SK-N-MC (cell line): Measurements from ENCODE around the gene ZNF460.
A peak's percentile ranks its signal among the peaks of the same experiment; 100 is the strongest.
"Not testable (repeated sequence)": the region's sequence is repeated elsewhere in the genome, so short reads cannot be mapped to it uniquely, and the experiment has no call there.

Source experiments
- DNase-seq: peaks from one replicate; pipeline ENCODE4 v3.0.0-alpha.2; 2011; ENCODE audit warnings: low read depth, low spot score
- H3K27ac ChIP-seq: fragments of 200-600 bp; sonication (generic); 2 replicates; pipeline ENCODE4 v1.5.1; 2016; ENCODE audit warnings: mixed run types
- H3K36me3 ChIP-seq: fragments of 200-600 bp; sonication (generic); 2 replicates; pipeline ENCODE4 v1.6.1; 2017; ENCODE audit warnings: antibody characterized with exemption, low read length, mixed read lengths; ENCODE audit not compliant: insufficient read depth
- H3K4me3 ChIP-seq: fragments of 200-600 bp; sonication (generic); 2 replicates; pipeline ENCODE4 v1.5.1; 2016
- H3K9ac ChIP-seq: fragments of 200-600 bp; sonication (generic); 2 replicates; pipeline ENCODE4 v1.8.0; 2017; ENCODE audit warnings: mixed run types, mixed read lengths; ENCODE audit not compliant: insufficient read length
- H3K9me3 ChIP-seq: fragments of 200-600 bp; sonication (generic); 2 replicates; pipeline ENCODE4 v1.6.1; 2017; ENCODE audit warnings: low read depth, mild to moderate bottlenecking, antibody characterized with exemption, low read length, moderate library complexity, mixed read lengths
- EZH2 ChIP-seq: fragments of 200-600 bp; sonication (generic); IDR thresholded peaks from one replicate; pipeline ENCODE4 v1.6.1; 2017; ENCODE audit warnings: antibody characterized with exemption
- FOXP2 ChIP-seq: optimal IDR thresholded peaks from 2 replicates; pipeline ENCODE3; 2011; ENCODE audit warnings: mild to moderate bottlenecking, moderate library complexity; ENCODE audit not compliant: insufficient read depth; ENCODE audit errors: extremely low read length, control extremely low read depth
- POLR2AphosphoS5 ChIP-seq: IDR thresholded peaks from 2 replicates; pipeline ENCODE4 v1.6.1; 2012; ENCODE audit warnings: mild to moderate bottlenecking, low read depth, low read length, borderline replicate concordance

Gene ZNF460

DNA sequence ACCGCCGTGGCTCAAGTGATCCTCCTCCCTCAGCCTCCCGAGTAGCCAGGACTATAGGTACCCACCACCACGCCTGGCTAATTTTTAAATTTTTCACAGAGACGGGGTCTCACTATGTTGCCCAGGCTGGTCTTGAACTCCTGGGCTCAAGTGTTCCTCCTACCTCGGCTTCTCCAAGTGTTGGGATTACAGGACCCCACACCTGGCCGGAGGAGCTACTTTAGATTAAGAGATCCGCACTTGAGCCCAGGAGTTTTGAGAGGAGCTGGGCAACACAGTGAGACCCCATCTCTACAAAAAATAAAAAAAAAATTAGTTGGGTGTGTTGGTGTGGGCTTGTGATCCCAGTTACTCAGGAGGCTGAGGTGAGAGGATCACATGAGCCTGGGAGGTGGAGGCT, 9.0 kb upstream of the ZNF460 start:
- no peaks in the 10 kb centered on the region for H3K36me3 ChIP-seq
- H3K27ac ChIP-seq: no peak overlapping the region
- DNase-seq: no peak
- H3K4me3 ChIP-seq: no peak overlapping the region
- H3K9ac ChIP-seq: no peak overlapping the region
- TF ChIP-seq FOXP2 (no peak), EZH2 (no peak), POLR2AphosphoS5 (no peak)
- no peaks in the 10 kb centered on the region for H3K9me3 ChIP-seq

DNA sequence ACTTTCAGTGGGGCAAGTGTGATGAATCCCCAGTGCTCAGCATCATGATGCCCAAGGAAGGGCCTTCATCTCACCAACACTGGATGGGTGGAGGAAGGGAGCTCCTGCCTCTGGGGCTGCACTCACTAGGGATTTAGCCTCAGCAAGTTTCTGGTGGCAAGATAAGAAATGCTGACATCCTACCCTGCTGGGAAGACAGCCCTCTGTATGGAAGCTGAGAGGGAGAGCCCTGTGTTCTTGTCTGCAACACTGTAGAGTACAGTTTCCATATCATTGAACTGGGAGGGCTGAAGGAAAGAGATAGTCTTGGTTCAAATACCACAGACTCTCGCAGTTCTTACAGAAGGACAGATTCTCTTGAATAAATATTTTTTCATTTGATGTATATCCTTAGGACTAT, 7.3 kb upstream of the ZNF460 start:
- Histone ChIP-seq H3K36me3 (no peaks in the 10 kb centered on the region), H3K4me3 (no peak overlapping the region), H3K9me3 (no peaks in the 10 kb centered on the region), H3K27ac (no peak overlapping the region), H3K9ac (no peak overlapping the region)
- no peak for DNase-seq
- no peak for TF ChIP-seq EZH2
- TF ChIP-seq POLR2AphosphoS5: no peak
- no peak for TF ChIP-seq FOXP2

DNA sequence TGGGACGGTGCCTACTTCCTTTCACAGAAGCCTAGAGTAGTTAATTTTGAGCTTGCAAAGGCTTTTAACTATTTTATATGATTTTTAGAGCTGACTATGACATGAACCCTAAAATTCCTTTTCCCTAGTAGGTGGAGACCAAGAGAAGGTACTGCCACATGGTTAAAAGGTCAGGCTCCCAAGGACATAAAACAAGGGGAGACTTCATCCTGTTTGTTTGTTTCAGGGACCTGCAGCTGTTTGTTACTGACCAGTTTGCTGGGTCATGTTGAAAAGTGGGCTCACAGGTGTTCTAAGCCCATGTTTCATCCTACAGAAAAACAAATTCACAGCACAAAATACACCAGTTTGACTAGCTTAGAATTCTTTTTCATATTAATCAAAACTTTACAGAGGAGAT, 3.9 kb upstream of the ZNF460 start:
- H3K27ac ChIP-seq: no peak overlapping the region
- no peak for TF ChIP-seq POLR2AphosphoS5
- TF ChIP-seq EZH2: no peak
- no peak for TF ChIP-seq FOXP2
- no peak overlapping the region for H3K4me3 ChIP-seq
- no peak for DNase-seq
- H3K36me3 ChIP-seq: no peaks in the 10 kb centered on the region
- no peaks in the 10 kb centered on the region for H3K9me3 ChIP-seq
- H3K9ac ChIP-seq: no peak overlapping the region

DNA sequence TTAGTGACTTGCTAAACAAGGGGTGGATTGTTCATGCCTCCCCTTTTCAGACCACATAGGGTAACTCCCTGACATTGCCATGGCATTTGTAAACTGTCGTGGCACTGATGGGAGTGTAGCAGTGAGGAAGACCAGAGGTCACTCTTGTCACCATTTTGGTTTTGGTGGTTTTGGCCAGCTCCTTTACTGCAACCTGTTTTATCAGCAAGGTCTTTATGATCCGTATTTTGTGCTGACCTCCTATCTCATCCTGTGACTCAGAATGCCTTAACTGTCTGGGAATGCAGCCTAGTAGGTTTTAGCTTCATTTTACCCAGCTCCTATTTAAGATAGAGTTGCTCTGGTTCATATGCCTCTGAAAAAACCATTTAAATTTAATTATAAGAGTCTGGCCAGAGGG, 1.8 kb upstream of the ZNF460 start:
- not testable (repeated sequence) for H3K27ac ChIP-seq, DNase-seq, H3K9ac ChIP-seq, H3K9me3 ChIP-seq, H3K4me3 ChIP-seq
- H3K36me3 ChIP-seq: peaks cover 20% of the 10 kb centered on the region

DNA sequence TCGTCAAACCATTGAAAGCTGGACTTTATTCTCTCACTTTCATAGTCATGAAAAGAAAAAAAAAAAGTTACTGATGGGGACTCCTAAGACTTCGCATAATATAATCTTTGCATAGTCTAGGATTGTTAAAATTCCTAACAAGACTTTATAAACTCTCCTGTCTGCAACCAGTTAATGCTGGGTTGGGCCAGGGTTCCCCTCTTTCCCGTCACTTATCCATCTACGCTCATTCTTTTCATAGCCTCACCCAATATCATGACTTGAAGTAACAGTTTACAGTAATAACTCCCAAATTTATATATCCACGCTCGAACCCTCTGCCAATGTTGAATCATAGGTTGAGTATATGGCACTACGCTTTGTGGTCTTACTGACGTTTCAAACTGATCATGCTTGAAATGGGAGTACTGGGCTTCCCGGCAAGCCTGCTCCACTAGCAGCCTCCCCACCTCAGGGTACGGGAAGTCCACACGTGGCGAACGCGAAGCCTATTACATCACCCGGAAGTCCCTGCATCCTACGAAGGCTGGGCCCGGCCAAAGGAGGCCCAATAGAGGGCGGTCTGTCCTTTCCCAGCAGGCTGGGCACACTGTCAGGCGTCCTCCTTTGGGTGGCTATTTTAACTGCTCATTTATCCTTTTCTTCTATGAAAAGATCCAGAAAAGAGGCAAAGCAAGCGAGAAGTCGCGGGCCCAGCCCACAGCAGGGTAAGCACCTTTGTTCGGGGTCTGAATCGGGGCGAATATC, 694 bp upstream of the ZNF460 start:
- Histone ChIP-seq H3K9ac (peak overlapping the region; percentile 96), H3K4me3 (peak overlapping the region; percentile 82), H3K36me3 (peaks cover 31% of the 10 kb centered on the region), H3K27ac (peak overlapping the region; percentile 94), H3K9me3 (peaks cover 4% of the 10 kb centered on the region; the same call in 1 of the 2 replicates)
- peak; percentile 77 for DNase-seq
- TF ChIP-seq FOXP2 (peak; percentile 11), EZH2 (no peak), POLR2AphosphoS5 (peak; percentile 82)

DNA sequence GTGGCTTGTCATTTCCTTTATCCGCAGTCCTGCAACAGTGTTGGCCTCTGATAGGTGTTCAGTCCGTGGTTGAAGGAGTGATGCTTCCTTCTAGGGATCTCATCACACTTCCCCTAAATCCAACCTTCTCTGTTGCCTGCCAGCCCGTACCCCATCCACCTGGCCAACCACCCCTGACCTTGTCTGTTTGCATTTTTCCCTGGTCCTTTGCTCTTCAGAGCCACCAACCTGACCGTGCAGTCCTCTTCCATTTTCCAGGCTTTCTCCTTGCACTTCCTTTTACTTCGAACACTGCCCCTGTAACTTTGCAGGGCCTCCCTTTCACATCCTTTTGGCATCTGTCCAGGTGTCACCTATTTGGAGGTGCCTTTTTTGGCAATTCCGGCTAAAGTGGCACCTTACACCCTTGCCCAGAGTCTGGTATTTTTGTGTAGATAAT, 696 bp downstream of the ZNF460 start:
- no peak for DNase-seq
- TF ChIP-seq FOXP2: no peak
- TF ChIP-seq POLR2AphosphoS5: no peak
- TF ChIP-seq EZH2: no peak
- Histone ChIP-seq H3K27ac (peak overlapping the region; percentile 94), H3K4me3 (peak overlapping the region; percentile 82), H3K9ac (peak overlapping the region; percentile 96), H3K36me3 (peaks cover 44% of the 10 kb centered on the region), H3K9me3 (peaks cover 8% of the 10 kb centered on the region; the same call in 1 of the 2 replicates)

DNA sequence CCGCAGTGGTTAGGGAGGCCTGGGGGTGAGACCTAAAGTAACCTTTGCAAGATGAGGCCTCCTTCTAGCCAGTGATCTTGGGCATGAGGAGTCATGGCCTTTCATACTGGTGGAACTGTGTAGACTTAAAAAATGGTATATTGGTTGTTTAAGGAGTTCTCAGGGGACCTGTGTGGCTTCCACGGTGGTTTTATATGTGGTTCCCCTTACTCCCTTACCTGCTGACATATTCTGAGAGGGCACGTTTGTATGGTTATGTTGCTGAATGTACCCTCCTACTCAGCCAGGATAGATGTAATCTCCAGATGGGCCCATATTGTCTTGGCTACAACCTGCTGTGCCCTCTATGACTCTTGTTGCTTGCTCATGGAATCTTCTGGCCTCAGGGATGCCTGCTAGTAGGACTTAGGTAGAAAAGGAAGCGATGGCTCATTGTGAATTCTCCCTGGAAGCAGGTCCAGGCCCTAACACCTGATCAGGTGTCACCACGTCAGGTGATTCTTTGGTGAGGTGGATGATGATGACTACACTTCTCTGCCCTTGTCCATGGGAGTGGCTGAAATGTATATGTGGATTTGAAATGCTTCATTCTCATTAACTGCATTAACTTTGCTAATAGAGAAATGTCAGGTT, 1.8 kb downstream of the ZNF460 start:
- peak overlapping the region; percentile 82 for H3K4me3 ChIP-seq
- no peak overlapping the region for H3K9ac ChIP-seq
- H3K27ac ChIP-seq: no peak overlapping the region
- no peak for DNase-seq
- TF ChIP-seq POLR2AphosphoS5 (no peak), EZH2 (no peak), FOXP2 (no peak)
- H3K9me3 ChIP-seq: peaks cover 13% of the 10 kb centered on the region; the same call in 1 of the 2 replicates
- peaks cover 56% of the 10 kb centered on the region for H3K36me3 ChIP-seq

DNA sequence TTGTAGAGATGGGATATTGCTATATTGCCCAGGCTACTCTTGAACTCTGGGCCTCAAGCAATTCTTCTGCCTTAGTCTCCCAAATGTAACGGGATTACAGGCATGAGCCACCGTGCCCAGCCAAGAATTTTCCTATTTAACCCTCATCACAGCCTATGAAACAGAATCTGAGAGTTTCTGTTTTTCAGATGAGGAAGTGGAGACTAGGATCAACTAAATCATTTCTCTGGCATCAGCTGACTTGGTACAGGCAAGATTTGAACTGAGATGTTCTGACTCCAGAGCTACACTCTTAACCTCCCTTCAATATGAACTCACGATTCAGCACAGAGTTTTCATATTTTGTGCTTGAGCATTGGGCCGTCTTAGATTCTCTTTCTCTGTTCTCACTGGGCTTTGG, 8.1 kb downstream of the ZNF460 start:
- Histone ChIP-seq H3K9ac (no peak overlapping the region), H3K9me3 (peaks cover 67% of the 10 kb centered on the region), H3K36me3 (peaks cover 99% of the 10 kb centered on the region), H3K27ac (no peak overlapping the region), H3K4me3 (no peak overlapping the region)
- TF ChIP-seq FOXP2: no peak
- no peak for TF ChIP-seq EZH2
- no peak for TF ChIP-seq POLR2AphosphoS5
- no peak for DNase-seq

DNA sequence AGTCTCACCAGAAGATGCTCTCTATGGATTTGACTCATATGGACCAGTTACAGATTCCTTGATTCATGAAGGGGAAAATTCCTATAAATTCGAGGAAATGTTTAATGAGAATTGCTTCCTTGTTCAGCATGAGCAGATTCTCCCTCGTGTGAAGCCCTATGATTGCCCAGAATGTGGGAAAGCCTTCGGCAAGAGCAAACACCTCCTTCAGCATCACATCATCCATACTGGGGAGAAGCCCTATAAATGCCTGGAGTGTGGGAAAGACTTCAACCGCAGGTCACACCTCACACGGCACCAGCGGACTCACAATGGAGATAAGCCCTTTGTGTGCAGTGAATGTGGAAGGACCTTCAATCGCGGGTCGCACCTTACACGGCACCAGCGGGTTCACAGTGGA, 10.7 kb downstream of the ZNF460 start:
- no peak overlapping the region for H3K9ac ChIP-seq
- H3K36me3 ChIP-seq: peaks cover 99% of the 10 kb centered on the region
- peaks cover 76% of the 10 kb centered on the region for H3K9me3 ChIP-seq
- DNase-seq: no peak
- TF ChIP-seq EZH2 (no peak), FOXP2 (no peak), POLR2AphosphoS5 (no peak)
- no peak overlapping the region for H3K4me3 ChIP-seq
- no peak overlapping the region for H3K27ac ChIP-seq
